HL-60 (cell line): ENCODE measurements around the gene RBP2.

Source experiments
- CTCF ChIP-seq: IDR thresholded peaks from one replicate; pipeline ENCODE4 v1.5.1; 2011; ENCODE audit warnings: low read length, control low read depth, inconsistent platforms; ENCODE audit not compliant: insufficient read depth
- GABPA ChIP-seq: IDR thresholded peaks from 2 replicates; pipeline ENCODE4 v1.6.1; 2012; ENCODE audit warnings: low read depth
- REST ChIP-seq: IDR thresholded peaks from 2 replicates; pipeline ENCODE4 v1.6.1; 2012; ENCODE audit warnings: low read depth; ENCODE audit not compliant: insufficient replicate concordance
- SPI1 ChIP-seq: IDR thresholded peaks from 2 replicates; pipeline ENCODE4 v1.6.1; 2012; ENCODE audit warnings: low read depth, mild to moderate bottlenecking, borderline replicate concordance

DNA sequence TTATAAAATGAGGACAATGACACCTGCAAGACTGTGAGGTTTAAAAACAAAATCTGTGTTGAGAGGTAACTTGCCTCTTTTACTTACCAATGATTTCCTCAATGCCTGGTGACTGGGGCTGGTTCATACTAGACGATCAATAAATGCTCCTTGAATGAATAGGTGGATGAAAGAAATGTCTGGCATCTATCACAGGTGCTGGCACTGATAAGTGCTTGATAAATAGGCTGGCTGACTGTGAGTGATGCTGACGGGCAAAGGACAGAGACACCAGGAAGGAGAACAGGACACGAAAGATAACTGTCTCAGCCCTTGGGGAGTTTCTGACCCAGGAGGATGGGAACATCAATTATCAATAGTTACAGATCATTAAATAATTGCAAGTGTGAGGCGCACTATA lies 31.9 kb downstream of the RBP2 start:
- TF ChIP-seq REST (no peak), CTCF (no peak), GABPA (no peak), SPI1 (no peak)
